ENCODE data around the gene IFI35. TPM values are rescaled to one million over a fixed set of nuclear protein-coding genes. Genes with fewer than 3 reads are reported as not detected.

Gene IFI35
- total RNA-seq, 1 experiment from 2014 or later = 4.7 TPM

DNA sequence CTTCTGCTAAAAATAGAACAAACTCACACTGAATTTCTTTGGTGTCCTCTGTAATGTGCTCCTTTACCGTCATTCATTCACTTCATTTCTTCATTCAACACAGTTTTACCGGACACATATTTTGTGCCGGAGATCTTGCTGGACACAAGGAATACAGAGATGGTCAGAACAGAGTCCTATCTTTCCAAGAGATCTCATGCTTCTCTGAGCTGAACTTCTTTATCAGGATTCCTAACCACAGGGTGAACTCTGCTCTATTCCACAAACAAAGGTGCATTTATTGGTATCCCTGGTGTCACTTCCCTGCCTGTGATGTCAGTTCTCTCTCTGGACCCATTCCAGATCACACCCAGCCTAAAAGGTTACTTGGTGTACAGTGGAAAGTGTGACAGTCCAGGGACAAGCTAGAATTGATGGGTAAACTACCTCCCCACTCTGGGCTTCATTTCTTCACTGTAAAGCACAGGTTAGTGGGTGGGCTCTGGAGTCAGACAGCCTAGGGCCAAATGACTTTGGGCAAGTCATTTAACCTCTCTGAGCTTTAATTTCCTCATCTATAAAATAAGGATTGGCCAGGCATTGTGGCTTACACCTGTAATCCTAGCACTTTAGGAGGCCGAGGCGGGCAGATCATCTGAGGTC, 4.2 kb downstream of the IFI35 start:
- H3K4me3 Mint-ChIP-seq = no peak overlapping the region
- H3K4me1 Mint-ChIP-seq = peaks cover 36% of the 10 kb centered on the region
- ATAC-seq (no peak), DNase-seq (ENCODE audit: low spot score) (no peak)
- peaks cover 10% of the 10 kb centered on the region for H3K36me3 Mint-ChIP-seq
- CTCF ChIA-PET = interaction anchor here (0.7 to 4.3 kb wide), 2 partner anchors 13 kb away, joined by 5 to 19 read pairs; partner anchors contain the start of gene RPL27
- no peaks in the 10 kb centered on the region for H3K9me3 Mint-ChIP-seq
- TF ChIP-seq E2F5 (CRISPR knock-in tag; IDR thresholded peaks at IDR 0.05) (no peak), GABPB1 (CRISPR knock-in tag; IDR thresholded peaks at IDR 0.05) (0 out of 2 replicates have a peak, but pooled peaks have one; percentile 61)
- H3K27ac Mint-ChIP-seq = no peak overlapping the region
- POLR2A ChIA-PET = no interaction called here
- H3K27me3 Mint-ChIP-seq (ENCODE audit: low read depth) = no peaks in the 10 kb centered on the region

- H3K4me3 Mint-ChIP-seq = no peak overlapping the region
- H3K27me3 Mint-ChIP-seq (ENCODE audit: low read depth) = no peaks in the 10 kb centered on the region
- TF ChIP-seq ZNF121 (CRISPR knock-in tag; IDR thresholded peaks at IDR 0.05) (no peak), RELA (CRISPR knock-in tag; IDR thresholded peaks at IDR 0.05; ENCODE audit: borderline replicate concordance) (no peak), NFYB (CRISPR knock-in tag; conservative IDR thresholded peaks at IDR 0.05; ENCODE audit: low read depth) (0 out of 2 replicates have a peak, but pooled peaks have one; percentile 9), SP1 (CRISPR knock-in tag; conservative IDR thresholded peaks at IDR 0.05) (no peak)
- no peaks in the 10 kb centered on the region for H3K9me3 Mint-ChIP-seq
- DNase-seq (ENCODE audit: low spot score) (no peak), ATAC-seq (no peak)
- peak overlapping the region; percentile 78; the same call in 1 of the 2 replicates for H3K27ac Mint-ChIP-seq
- peaks cover 32% of the 10 kb centered on the region for H3K4me1 Mint-ChIP-seq
- ChIA-PET CTCF (interaction anchor here (4.3 kb wide), 1 partner anchor 14 kb away, joined by 19 read pairs; the partner anchor contains the start of gene RPL27), POLR2A (interaction anchor here (0.6 to 1.8 kb wide), 2 partner anchors 14 to 54 kb away, joined by 3 to 6 read pairs; no protein-coding TSS in a partner anchor)
- peaks cover 14% of the 10 kb centered on the region for H3K36me3 Mint-ChIP-seq
These were observed 5.3 kb downstream of the IFI35 start for GRCh38 chr17:43011728-43012472.

DNA sequence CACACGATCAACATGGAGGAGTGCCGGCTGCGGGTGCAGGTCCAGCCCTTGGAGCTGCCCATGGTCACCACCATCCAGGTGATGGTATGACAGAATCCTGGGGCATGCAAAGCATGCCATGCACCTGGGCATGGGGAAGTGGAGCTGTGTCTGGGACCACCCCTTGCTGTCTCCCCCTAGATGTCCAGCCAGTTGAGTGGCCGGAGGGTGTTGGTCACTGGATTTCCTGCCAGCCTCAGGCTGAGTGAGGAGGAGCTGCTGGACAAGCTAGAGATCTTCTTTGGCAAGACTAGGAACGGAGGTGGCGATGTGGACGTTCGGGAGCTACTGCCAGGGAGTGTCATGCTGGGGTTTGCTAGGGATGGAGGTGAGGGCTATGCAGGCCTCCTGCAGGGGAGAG, 6.7 kb downstream of the IFI35 start:
- ChIA-PET CTCF (interaction anchor here (0.6 to 4.3 kb wide), 5 partner anchors 11 to 201 kb away, joined by 3 to 19 read pairs (median 3); partner anchors contain the start of genes BECN1 and RPL27), POLR2A (interaction anchor here (0.5 to 1.8 kb wide), 2 partner anchors 15 to 280 kb away, joined by 5 to 6 read pairs; no protein-coding TSS in a partner anchor)
- 0 out of 2 replicates have a peak overlapping the region, but pooled peaks have one; percentile 12 for H3K27ac Mint-ChIP-seq

More for the DNA sequence above, 6.7 kb downstream of the IFI35 start:
- Mint-ChIP-seq H3K9me3 (no peaks in the 10 kb centered on the region), H3K4me3 (no peak overlapping the region), H3K27me3 (ENCODE audit: low read depth) (no peaks in the 10 kb centered on the region), H3K36me3 (peaks cover 20% of the 10 kb centered on the region), H3K4me1 (peaks cover 30% of the 10 kb centered on the region)
- no peak for TF ChIP-seq NR2C2 (CRISPR knock-in tag; IDR thresholded peaks at IDR 0.05)
- TF ChIP-seq FOXJ3 (CRISPR knock-in tag; IDR thresholded peaks at IDR 0.05; ENCODE audit: borderline replicate concordance) = no peak
- no peak for TF ChIP-seq HMGA2 (CRISPR knock-in tag; IDR thresholded peaks at IDR 0.05)
- TF ChIP-seq MLX (CRISPR knock-in tag; IDR thresholded peaks at IDR 0.05) = no peak
- TF ChIP-seq STAT6 (CRISPR knock-in tag; conservative IDR thresholded peaks at IDR 0.05; ENCODE audit: low read depth) = no peak
- TF ChIP-seq RORB (CRISPR knock-in tag; IDR thresholded peaks at IDR 0.05) = no peak
- TF ChIP-seq RELA (CRISPR knock-in tag; IDR thresholded peaks at IDR 0.05; ENCODE audit: borderline replicate concordance) = no peak
- TF ChIP-seq ELF4 (CRISPR knock-in tag; IDR thresholded peaks at IDR 0.05; ENCODE audit: low read depth) = no peak
- no peak for TF ChIP-seq SMAD3 (CRISPR knock-in tag; IDR thresholded peaks at IDR 0.05; ENCODE audit: borderline replicate concordance)
- no peak for TF ChIP-seq GRHL2 (CRISPR knock-in tag; IDR thresholded peaks at IDR 0.05; ENCODE audit: insufficient replicate concordance, severe bottlenecking)
- TF ChIP-seq, protein P1, sequence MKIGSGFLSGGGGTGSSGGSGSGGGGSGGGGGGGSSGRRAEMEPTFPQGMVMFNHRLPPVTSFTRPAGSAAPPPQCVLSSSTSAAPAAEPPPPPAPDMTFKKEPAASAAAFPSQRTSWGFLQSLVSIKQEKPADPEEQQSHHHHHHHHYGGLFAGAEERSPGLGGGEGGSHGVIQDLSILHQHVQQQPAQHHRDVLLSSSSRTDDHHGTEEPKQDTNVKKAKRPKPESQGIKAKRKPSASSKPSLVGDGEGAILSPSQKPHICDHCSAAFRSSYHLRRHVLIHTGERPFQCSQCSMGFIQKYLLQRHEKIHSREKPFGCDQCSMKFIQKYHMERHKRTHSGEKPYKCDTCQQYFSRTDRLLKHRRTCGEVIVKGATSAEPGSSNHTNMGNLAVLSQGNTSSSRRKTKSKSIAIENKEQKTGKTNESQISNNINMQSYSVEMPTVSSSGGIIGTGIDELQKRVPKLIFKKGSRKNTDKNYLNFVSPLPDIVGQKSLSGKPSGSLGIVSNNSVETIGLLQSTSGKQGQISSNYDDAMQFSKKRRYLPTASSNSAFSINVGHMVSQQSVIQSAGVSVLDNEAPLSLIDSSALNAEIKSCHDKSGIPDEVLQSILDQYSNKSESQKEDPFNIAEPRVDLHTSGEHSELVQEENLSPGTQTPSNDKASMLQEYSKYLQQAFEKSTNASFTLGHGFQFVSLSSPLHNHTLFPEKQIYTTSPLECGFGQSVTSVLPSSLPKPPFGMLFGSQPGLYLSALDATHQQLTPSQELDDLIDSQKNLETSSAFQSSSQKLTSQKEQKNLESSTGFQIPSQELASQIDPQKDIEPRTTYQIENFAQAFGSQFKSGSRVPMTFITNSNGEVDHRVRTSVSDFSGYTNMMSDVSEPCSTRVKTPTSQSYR (CRISPR knock-in tag; IDR thresholded peaks at IDR 0.05) = no peak
- ATAC-seq (no peak), DNase-seq (ENCODE audit: low spot score) (no peak)

All from WTC11 (cell line).